GM23338 (cell line): Measurements from ENCODE around the gene F3. TPM values are rescaled to one million over a fixed set of nuclear protein-coding genes. Genes with fewer than 3 reads are reported as not detected.

ENCODE experiments used
- ATAC-seq: fragments of 200-7000 bp; cut with Tn5 transposase; 3 replicates; pipeline ENCODE4 v1.9.1; 2020
- DNase-seq: peaks from one replicate; pipeline ENCODE4 v3.0.0-alpha.2; 2015; ENCODE audit warnings: low spot score
- H2AFZ ChIP-seq: fragments of 200-600 bp; sonication (generic); 2 replicates; pipeline ENCODE4 v1.8.0; 2016; ENCODE audit warnings: antibody characterized with exemption, mild to moderate bottlenecking, moderate library complexity
- H3F3A ChIP-seq: fragments of 200-600 bp; sonication (generic); replicated peaks from 2 replicates; pipeline ENCODE4 v1.8.0; 2017; ENCODE audit warnings: antibody characterized with exemption, mixed run types, low read depth
- H3K27ac ChIP-seq: fragments of 200-600 bp; sonication (generic); 2 replicates; pipeline ENCODE4 v1.6.1; 2016; ENCODE audit warnings: low read depth
- H3K27me3 ChIP-seq: fragments of 200-600 bp; sonication (generic); 2 replicates; pipeline ENCODE4 v1.8.0; 2016; ENCODE audit warnings: mild to moderate bottlenecking, mixed run types, moderate library complexity; ENCODE audit not compliant: insufficient read depth
- H3K36me3 ChIP-seq: fragments of 200-600 bp; sonication (generic); 2 replicates; pipeline ENCODE4 v1.8.0; 2016; ENCODE audit warnings: mild to moderate bottlenecking; ENCODE audit not compliant: insufficient read depth
- H3K4me1 ChIP-seq: fragments of 200-600 bp; sonication (generic); 2 replicates; pipeline ENCODE4 v1.8.0; 2016; ENCODE audit warnings: mild to moderate bottlenecking, moderate library complexity; ENCODE audit not compliant: insufficient read depth
- H3K4me2 ChIP-seq: fragments of 200-600 bp; sonication (generic); 2 replicates; pipeline ENCODE4 v1.7.1; 2017; ENCODE audit warnings: mixed run types
- H3K4me3 ChIP-seq: fragments of 200-600 bp; sonication (generic); 2 replicates; pipeline ENCODE4 v1.6.1; 2016; ENCODE audit warnings: mixed run types
- H3K79me2 ChIP-seq: fragments of 200-600 bp; sonication (generic); replicated peaks from 2 replicates; pipeline ENCODE4 v1.8.0; 2017; ENCODE audit warnings: mild to moderate bottlenecking; ENCODE audit not compliant: insufficient read depth
- H3K9me2 ChIP-seq: fragments of 200-600 bp; sonication (generic); 2 replicates; pipeline ENCODE4 v1.8.0; 2017; ENCODE audit not compliant: insufficient read depth
- H4K20me1 ChIP-seq: fragments of 200-600 bp; sonication (generic); replicated peaks from 2 replicates; pipeline ENCODE4 v1.8.0; 2017; ENCODE audit warnings: mild to moderate bottlenecking; ENCODE audit not compliant: insufficient read depth
- H3K27ac Mint-ChIP-seq: 2 replicates; pipeline ENCODE4 v1.8.0; 2020; ENCODE audit warnings: inconsistent platforms, mild to moderate bottlenecking, moderate library complexity, mixed read lengths
- H3K27me3 Mint-ChIP-seq: 3 replicates; pipeline ENCODE4 v1.8.0; 2022; ENCODE audit warnings: low read depth, mild to moderate bottlenecking, moderate library complexity, mixed read lengths, inconsistent platforms; ENCODE audit not compliant: insufficient read depth, poor library complexity
- H3K36me3 Mint-ChIP-seq: 3 replicates; pipeline ENCODE4 v1.8.0; 2021; ENCODE audit warnings: low read depth, mild to moderate bottlenecking, inconsistent platforms, moderate library complexity, mixed read lengths
- H3K4me1 Mint-ChIP-seq: 3 replicates; pipeline ENCODE4 v1.8.0; 2020; ENCODE audit warnings: mild to moderate bottlenecking, inconsistent platforms, mixed read lengths
- H3K4me3 Mint-ChIP-seq: 3 replicates; pipeline ENCODE4 v1.8.0; 2021; ENCODE audit warnings: moderate library complexity, mild to moderate bottlenecking, inconsistent platforms, mixed read lengths
- H3K9me3 Mint-ChIP-seq: 3 replicates; pipeline ENCODE4 v1.8.0; 2020; ENCODE audit warnings: moderate library complexity, mild to moderate bottlenecking, inconsistent platforms, mixed read lengths
- CREB1 ChIP-seq: fragments of 250-450 bp; sonication (Bioruptor Pico); IDR thresholded peaks from 2 replicates; pipeline ENCODE4 v1.5.0; 2020; ENCODE audit warnings: low read depth, mild to moderate bottlenecking, moderate library complexity
- EZH2phosphoT487 ChIP-seq: fragments of 200-600 bp; sonication (generic); IDR thresholded peaks from one replicate; pipeline ENCODE4 v1.8.1; 2018; ENCODE audit warnings: antibody characterized with exemption; ENCODE audit not compliant: unreplicated experiment
- JUNB ChIP-seq: IDR thresholded peaks from one replicate; pipeline ENCODE4 v1.6.1; 2016; ENCODE audit warnings: antibody characterized with exemption; ENCODE audit not compliant: unreplicated experiment
- ZNF331 ChIP-seq: fragments of 250-450 bp; sonication (Bioruptor Pico); IDR thresholded peaks from 2 replicates; pipeline ENCODE4 v1.5.0; 2020; ENCODE audit warnings: low read depth, mild to moderate bottlenecking, moderate library complexity
- polyA plus RNA-seq: library from polyadenylated mRNA; unstranded; fragments of >200 nt; fragmentation: Nextera tagmentation; extraction: Ambion mirVana; gene quantifications from 2 replicates; pipeline ENCODE4 v1.2.1, GENCODE V29; 2016
- total RNA-seq: library from RNA; depleted of rRNA; stranded (reverse); fragments of >200 nt; shearing (Covaris generic); gene quantifications from 2 replicates; pipeline ENCODE4 v1.2.3, GENCODE V29; 2014
- TF ChIP-seq, protein P1 (sequence below): fragments of 250-450 bp; sonication (Bioruptor Pico); IDR thresholded peaks from 2 replicates; pipeline ENCODE4 v1.5.0; 2020; ENCODE audit warnings: mild to moderate bottlenecking, moderate library complexity
- TF ChIP-seq, protein P2 (sequence below): IDR thresholded peaks from one replicate; pipeline ENCODE4 v1.6.1; 2018; ENCODE audit warnings: antibody characterized with exemption; ENCODE audit not compliant: unreplicated experiment
- TF ChIP-seq, protein P3 (sequence below), 2 experiments: fragments of 200-600 bp in 1 of 2; sonication (generic) in 1 of 2; conservative IDR thresholded peaks; 2 replicates each; pipeline versions ENCODE4 v1.5.1 to v1.6.1; 2016 to 2017; ENCODE audit warnings: antibody characterized with exemption in 2 of 2, low read depth in 2 of 2, mild to moderate bottlenecking in 2 of 2, moderate library complexity in 1 of 2
- TF ChIP-seq, protein P4 (sequence below): IDR thresholded peaks from 2 replicates; pipeline ENCODE4 v1.6.1; 2016; ENCODE audit warnings: antibody characterized with exemption

The F3 gene
- total and polyA plus RNA-seq, 2 experiments from 2014 or later: 6.9 to 9.7 TPM

DNA sequence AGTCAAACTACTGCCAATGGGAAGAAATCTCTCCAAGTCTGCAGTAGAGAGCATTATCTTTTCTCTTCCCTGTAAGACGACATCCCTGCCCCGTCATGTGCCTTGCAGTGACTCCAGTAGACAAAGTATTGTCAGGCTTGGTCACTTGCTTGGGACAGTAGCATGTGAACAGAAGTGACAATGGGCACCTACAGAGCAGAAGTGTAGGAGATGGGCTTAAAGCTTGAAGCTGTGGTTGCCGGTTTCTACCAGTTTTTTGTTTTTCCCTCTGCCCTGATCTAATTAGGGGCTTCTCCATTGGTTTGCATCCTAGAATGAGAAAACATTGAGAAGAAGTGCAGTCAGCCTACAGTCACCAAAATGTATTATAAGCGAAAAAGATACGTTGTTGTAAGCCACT is 12.7 kb downstream of the F3 start (continued):
- TF ChIP-seq, protein P1, sequence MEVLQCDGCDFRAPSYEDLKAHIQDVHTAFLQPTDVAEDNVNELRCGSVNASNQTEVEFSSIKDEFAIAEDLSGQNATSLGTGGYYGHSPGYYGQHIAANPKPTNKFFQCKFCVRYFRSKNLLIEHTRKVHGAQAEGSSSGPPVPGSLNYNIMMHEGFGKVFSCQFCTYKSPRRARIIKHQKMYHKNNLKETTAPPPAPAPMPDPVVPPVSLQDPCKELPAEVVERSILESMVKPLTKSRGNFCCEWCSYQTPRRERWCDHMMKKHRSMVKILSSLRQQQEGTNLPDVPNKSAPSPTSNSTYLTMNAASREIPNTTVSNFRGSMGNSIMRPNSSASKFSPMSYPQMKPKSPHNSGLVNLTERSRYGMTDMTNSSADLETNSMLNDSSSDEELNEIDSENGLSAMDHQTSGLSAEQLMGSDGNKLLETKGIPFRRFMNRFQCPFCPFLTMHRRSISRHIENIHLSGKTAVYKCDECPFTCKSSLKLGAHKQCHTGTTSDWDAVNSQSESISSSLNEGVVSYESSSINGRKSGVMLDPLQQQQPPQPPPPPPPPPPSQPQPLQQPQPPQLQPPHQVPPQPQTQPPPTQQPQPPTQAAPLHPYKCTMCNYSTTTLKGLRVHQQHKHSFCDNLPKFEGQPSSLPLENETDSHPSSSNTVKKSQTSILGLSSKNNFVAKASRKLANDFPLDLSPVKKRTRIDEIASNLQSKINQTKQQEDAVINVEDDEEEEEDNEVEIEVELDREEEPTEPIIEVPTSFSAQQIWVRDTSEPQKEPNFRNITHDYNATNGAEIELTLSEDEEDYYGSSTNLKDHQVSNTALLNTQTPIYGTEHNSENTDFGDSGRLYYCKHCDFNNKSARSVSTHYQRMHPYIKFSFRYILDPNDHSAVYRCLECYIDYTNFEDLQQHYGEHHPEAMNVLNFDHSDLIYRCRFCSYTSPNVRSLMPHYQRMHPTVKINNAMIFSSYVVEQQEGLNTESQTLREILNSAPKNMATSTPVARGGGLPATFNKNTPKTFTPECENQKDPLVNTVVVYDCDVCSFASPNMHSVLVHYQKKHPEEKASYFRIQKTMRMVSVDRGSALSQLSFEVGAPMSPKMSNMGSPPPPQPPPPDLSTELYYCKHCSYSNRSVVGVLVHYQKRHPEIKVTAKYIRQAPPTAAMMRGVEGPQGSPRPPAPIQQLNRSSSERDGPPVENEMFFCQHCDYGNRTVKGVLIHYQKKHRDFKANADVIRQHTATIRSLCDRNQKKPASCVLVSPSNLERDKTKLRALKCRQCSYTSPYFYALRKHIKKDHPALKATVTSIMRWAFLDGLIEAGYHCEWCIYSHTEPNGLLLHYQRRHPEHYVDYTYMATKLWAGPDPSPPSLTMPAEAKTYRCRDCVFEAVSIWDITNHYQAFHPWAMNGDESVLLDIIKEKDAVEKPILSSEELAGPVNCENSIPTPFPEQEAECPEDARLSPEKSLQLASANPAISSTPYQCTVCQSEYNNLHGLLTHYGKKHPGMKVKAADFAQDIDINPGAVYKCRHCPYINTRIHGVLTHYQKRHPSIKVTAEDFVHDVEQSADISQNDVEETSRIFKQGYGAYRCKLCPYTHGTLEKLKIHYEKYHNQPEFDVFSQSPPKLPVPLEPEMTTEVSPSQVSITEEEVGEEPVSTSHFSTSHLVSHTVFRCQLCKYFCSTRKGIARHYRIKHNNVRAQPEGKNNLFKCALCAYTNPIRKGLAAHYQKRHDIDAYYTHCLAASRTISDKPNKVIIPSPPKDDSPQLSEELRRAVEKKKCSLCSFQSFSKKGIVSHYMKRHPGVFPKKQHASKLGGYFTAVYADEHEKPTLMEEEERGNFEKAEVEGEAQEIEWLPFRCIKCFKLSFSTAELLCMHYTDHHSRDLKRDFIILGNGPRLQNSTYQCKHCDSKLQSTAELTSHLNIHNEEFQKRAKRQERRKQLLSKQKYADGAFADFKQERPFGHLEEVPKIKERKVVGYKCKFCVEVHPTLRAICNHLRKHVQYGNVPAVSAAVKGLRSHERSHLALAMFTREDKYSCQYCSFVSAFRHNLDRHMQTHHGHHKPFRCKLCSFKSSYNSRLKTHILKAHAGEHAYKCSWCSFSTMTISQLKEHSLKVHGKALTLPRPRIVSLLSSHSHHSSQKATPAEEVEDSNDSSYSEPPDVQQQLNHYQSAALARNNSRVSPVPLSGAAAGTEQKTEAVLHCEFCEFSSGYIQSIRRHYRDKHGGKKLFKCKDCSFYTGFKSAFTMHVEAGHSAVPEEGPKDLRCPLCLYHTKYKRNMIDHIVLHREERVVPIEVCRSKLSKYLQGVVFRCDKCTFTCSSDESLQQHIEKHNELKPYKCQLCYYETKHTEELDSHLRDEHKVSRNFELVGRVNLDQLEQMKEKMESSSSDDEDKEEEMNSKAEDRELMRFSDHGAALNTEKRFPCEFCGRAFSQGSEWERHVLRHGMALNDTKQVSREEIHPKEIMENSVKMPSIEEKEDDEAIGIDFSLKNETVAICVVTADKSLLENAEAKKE (CRISPR knock-in tag): no peak
- TF ChIP-seq, protein P2, sequence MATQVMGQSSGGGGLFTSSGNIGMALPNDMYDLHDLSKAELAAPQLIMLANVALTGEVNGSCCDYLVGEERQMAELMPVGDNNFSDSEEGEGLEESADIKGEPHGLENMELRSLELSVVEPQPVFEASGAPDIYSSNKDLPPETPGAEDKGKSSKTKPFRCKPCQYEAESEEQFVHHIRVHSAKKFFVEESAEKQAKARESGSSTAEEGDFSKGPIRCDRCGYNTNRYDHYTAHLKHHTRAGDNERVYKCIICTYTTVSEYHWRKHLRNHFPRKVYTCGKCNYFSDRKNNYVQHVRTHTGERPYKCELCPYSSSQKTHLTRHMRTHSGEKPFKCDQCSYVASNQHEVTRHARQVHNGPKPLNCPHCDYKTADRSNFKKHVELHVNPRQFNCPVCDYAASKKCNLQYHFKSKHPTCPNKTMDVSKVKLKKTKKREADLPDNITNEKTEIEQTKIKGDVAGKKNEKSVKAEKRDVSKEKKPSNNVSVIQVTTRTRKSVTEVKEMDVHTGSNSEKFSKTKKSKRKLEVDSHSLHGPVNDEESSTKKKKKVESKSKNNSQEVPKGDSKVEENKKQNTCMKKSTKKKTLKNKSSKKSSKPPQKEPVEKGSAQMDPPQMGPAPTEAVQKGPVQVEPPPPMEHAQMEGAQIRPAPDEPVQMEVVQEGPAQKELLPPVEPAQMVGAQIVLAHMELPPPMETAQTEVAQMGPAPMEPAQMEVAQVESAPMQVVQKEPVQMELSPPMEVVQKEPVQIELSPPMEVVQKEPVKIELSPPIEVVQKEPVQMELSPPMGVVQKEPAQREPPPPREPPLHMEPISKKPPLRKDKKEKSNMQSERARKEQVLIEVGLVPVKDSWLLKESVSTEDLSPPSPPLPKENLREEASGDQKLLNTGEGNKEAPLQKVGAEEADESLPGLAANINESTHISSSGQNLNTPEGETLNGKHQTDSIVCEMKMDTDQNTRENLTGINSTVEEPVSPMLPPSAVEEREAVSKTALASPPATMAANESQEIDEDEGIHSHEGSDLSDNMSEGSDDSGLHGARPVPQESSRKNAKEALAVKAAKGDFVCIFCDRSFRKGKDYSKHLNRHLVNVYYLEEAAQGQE: no peak

DNA sequence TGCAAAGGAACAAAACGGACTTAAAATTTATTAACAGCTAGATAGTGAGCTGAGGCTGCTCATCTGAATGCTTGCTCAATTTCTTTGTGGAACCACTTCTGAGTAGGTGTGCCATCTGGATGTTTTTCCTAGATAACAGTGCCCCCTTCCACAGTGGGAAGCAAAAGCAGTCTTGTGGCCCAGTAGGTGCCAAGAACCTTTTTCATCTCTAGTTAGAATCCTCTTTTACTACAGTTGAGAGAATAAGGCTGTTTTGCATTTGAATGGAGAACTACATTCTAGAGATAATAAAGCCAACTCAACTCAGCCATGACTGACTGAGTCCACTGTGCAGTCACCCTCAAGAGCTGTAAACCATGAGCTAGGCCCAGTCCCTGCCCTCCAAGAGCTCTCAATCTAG is 13.3 kb downstream of the F3 start:
- H3K79me2 ChIP-seq: no peaks in the 10 kb centered on the region
- no peaks in the 10 kb centered on the region for H3K27me3 ChIP-seq
- no peaks in the 10 kb centered on the region for H3K9me3 Mint-ChIP-seq
- no peak overlapping the region for H3K27ac Mint-ChIP-seq
- no peak overlapping the region for H3K4me2 ChIP-seq
- H4K20me1 ChIP-seq: no peaks in the 10 kb centered on the region; the same call in 1 of the 2 replicates
- H3K36me3 Mint-ChIP-seq: peaks cover 18% of the 10 kb centered on the region
- ATAC-seq (peak; percentile 52), DNase-seq (peak; percentile 27)
- no peak overlapping the region for H2AFZ ChIP-seq
- no peak overlapping the region for H3K4me3 Mint-ChIP-seq
- peaks cover 14% of the 10 kb centered on the region for H3K4me1 Mint-ChIP-seq
- H3K36me3 ChIP-seq: peaks cover 9% of the 10 kb centered on the region; the same call in 1 of the 2 replicates
- H3K27me3 Mint-ChIP-seq: no peaks in the 10 kb centered on the region
- TF ChIP-seq EZH2phosphoT487: no peak
- TF ChIP-seq, protein P3, sequence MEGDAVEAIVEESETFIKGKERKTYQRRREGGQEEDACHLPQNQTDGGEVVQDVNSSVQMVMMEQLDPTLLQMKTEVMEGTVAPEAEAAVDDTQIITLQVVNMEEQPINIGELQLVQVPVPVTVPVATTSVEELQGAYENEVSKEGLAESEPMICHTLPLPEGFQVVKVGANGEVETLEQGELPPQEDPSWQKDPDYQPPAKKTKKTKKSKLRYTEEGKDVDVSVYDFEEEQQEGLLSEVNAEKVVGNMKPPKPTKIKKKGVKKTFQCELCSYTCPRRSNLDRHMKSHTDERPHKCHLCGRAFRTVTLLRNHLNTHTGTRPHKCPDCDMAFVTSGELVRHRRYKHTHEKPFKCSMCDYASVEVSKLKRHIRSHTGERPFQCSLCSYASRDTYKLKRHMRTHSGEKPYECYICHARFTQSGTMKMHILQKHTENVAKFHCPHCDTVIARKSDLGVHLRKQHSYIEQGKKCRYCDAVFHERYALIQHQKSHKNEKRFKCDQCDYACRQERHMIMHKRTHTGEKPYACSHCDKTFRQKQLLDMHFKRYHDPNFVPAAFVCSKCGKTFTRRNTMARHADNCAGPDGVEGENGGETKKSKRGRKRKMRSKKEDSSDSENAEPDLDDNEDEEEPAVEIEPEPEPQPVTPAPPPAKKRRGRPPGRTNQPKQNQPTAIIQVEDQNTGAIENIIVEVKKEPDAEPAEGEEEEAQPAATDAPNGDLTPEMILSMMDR (conservative IDR thresholded peaks at IDR 0.05; ENCODE audit: low read depth in 2 of 2): peak; percentile 24 to 39; a peak in 3 of 4 replicates
- no peak for TF ChIP-seq JUNB
- TF ChIP-seq, protein P4, sequence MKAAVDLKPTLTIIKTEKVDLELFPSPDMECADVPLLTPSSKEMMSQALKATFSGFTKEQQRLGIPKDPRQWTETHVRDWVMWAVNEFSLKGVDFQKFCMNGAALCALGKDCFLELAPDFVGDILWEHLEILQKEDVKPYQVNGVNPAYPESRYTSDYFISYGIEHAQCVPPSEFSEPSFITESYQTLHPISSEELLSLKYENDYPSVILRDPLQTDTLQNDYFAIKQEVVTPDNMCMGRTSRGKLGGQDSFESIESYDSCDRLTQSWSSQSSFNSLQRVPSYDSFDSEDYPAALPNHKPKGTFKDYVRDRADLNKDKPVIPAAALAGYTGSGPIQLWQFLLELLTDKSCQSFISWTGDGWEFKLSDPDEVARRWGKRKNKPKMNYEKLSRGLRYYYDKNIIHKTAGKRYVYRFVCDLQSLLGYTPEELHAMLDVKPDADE: no peak
- no peak for TF ChIP-seq CREB1 (CRISPR knock-in tag)
- no peak for TF ChIP-seq ZNF331
- H3K4me1 ChIP-seq: peaks cover 15% of the 10 kb centered on the region
- peaks cover 6% of the 10 kb centered on the region for H3F3A ChIP-seq
- 0 out of 2 replicates have a peak overlapping the region, but pooled peaks have one; percentile 50 for H3K27ac ChIP-seq
- H3K9me2 ChIP-seq: no peaks in the 10 kb centered on the region
- H3K4me3 ChIP-seq: no peak overlapping the region
